OCI-LY1 (cell line): Measurements from ENCODE around the gene AVPR2.

ENCODE experiments used
- CTCF ChIP-seq: fragments of 200-600 bp; sonication (generic), shearing (Covaris generic); IDR thresholded peaks from 2 replicates; pipeline ENCODE4 v1.5.1; 2017; ENCODE audit warnings: mild to moderate bottlenecking, antibody characterized with exemption, low read length, moderate library complexity, mixed read lengths
- EZH2 ChIP-seq: fragments of 200-600 bp; sonication (generic), shearing (Covaris generic); IDR thresholded peaks from 2 replicates; pipeline ENCODE4 v1.8.0; 2017; ENCODE audit warnings: borderline replicate concordance, mixed run types, mild to moderate bottlenecking, antibody characterized with exemption, low read length, moderate library complexity, mixed read lengths

- TF ChIP-seq CTCF (no peak), EZH2 (no peak)
These were observed 21.2 kb upstream of the AVPR2 start for GRCh38 chrX:153883163-153883843.
